Measurements from ENCODE around the gene FMN1.

FMN1 gene

GRCh38 chr15:33030315-33030714 lies 164.2 kb downstream of the FMN1 start:
- DNase-seq, result no peak
- TF ChIP-seq CTCF (IDR thresholded peaks at IDR 0.05), result no peak
- H3K4me1 Mint-ChIP-seq, result peaks cover 38% of the 10 kb centered on the region

GRCh38 chr15:33029109-33029652 lies 165.3 kb downstream of the FMN1 start:
- no peak for DNase-seq
- Mint-ChIP-seq H3K4me3 (no peak overlapping the region), H3K4me1 (peaks cover 38% of the 10 kb centered on the region), H3K27ac (no peak overlapping the region), H3K36me3 (ENCODE audit: low read depth) (peaks cover 17% of the 10 kb centered on the region), H3K9me3 (peaks cover 14% of the 10 kb centered on the region), H3K27me3 (ENCODE audit: low read depth, poor library complexity) (no peaks in the 10 kb centered on the region)
- no peak for TF ChIP-seq CTCF (IDR thresholded peaks at IDR 0.05)

More at GRCh38 chr15:33030315-33030714, 164.2 kb downstream of the FMN1 start:
- peaks cover 17% of the 10 kb centered on the region for H3K36me3 Mint-ChIP-seq (ENCODE audit: low read depth)
- no peaks in the 10 kb centered on the region for H3K27me3 Mint-ChIP-seq (ENCODE audit: low read depth, poor library complexity)
- H3K27ac Mint-ChIP-seq, result no peak overlapping the region
- no peak overlapping the region for H3K4me3 Mint-ChIP-seq
- H3K9me3 Mint-ChIP-seq, result peaks cover 14% of the 10 kb centered on the region

- peaks cover 13% of the 10 kb centered on the region for H3K9me3 Mint-ChIP-seq
- H3K4me3 Mint-ChIP-seq, result no peak overlapping the region
- DNase-seq, result no peak
- peaks cover 42% of the 10 kb centered on the region for H3K4me1 Mint-ChIP-seq
- H3K27me3 Mint-ChIP-seq (ENCODE audit: low read depth, poor library complexity), result no peaks in the 10 kb centered on the region
- no peak overlapping the region for H3K27ac Mint-ChIP-seq
- H3K36me3 Mint-ChIP-seq (ENCODE audit: low read depth), result peaks cover 14% of the 10 kb centered on the region
- TF ChIP-seq CTCF (IDR thresholded peaks at IDR 0.05), result no peak
Measured at GRCh38 chr15:33028495-33028894, 166.0 kb downstream of the FMN1 start.

- Mint-ChIP-seq H3K4me3 (no peak overlapping the region), H3K36me3 (ENCODE audit: low read depth) (peaks cover 12% of the 10 kb centered on the region), H3K4me1 (peaks cover 52% of the 10 kb centered on the region), H3K9me3 (peaks cover 11% of the 10 kb centered on the region), H3K27me3 (ENCODE audit: low read depth, poor library complexity) (no peaks in the 10 kb centered on the region), H3K27ac (peak overlapping the region; percentile 28)
- no peak for DNase-seq
- TF ChIP-seq CTCF (IDR thresholded peaks at IDR 0.05), result no peak
Measured at GRCh38 chr15:33027306-33028035, 167.0 kb downstream of the FMN1 start.

- Mint-ChIP-seq H3K27me3 (ENCODE audit: low read depth, poor library complexity) (no peaks in the 10 kb centered on the region), H3K27ac (no peak overlapping the region), H3K9me3 (peaks cover 11% of the 10 kb centered on the region), H3K4me1 (peaks cover 61% of the 10 kb centered on the region), H3K36me3 (ENCODE audit: low read depth) (peaks cover 12% of the 10 kb centered on the region), H3K4me3 (no peak overlapping the region)
- DNase-seq, result no peak
- no peak for TF ChIP-seq CTCF (IDR thresholded peaks at IDR 0.05)
Measured at GRCh38 chr15:33026614-33027013, 167.9 kb downstream of the FMN1 start.

GRCh38 chr15:33022629-33023028 lies 171.9 kb downstream of the FMN1 start:
- DNase-seq, result peak; percentile 47
- H3K4me1 Mint-ChIP-seq, result peaks cover 56% of the 10 kb centered on the region
- TF ChIP-seq CTCF (IDR thresholded peaks at IDR 0.05), result no peak
- H3K36me3 Mint-ChIP-seq (ENCODE audit: low read depth), result peaks cover 17% of the 10 kb centered on the region
- H3K27ac Mint-ChIP-seq, result peak overlapping the region; percentile 62
- H3K4me3 Mint-ChIP-seq, result peak overlapping the region; percentile 37
- peaks cover 15% of the 10 kb centered on the region for H3K9me3 Mint-ChIP-seq
- H3K27me3 Mint-ChIP-seq (ENCODE audit: low read depth, poor library complexity), result no peaks in the 10 kb centered on the region

Measured in nephron progenitor cell (in vitro differentiated cells).